GM19324 (cell line): ENCODE results near the gene SERPINE3.

ENCODE experiments used
- ATAC-seq: cut with Tn5 transposase; IDR thresholded peaks from one replicate; pipeline ENCODE4 v1.9.1; 2021; ENCODE audit warnings: mild to moderate bottlenecking, moderate library complexity; ENCODE audit not compliant: unreplicated experiment, low FRiP score

Gene SERPINE3

DNA sequence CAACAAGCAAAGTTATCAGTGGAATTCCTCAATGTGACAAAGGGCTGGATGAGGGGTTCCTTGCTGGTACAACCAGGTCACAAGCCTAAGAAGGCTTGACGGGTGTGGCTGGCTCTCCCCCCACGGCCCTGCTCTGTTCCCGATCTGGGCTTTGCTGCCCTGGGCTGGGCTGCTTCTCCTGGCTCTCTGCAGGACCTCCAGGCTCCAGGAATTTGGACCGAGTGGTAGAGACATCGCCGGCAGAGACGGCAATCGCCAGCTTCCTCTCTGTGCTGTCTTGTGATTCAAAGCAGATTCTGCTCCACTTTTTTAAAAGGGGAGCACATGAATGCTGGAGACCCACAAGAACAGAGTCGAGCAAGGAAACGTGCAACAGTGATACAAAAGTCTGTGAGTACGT lies at the start of gene SERPINE3:
Gene SERPINE3 (plus strand): TSS at position 338 of the 400 bp plus-strand sequence. CDS start 1,401 bp downstream, outside the sequence.
- no peak for ATAC-seq

DNA sequence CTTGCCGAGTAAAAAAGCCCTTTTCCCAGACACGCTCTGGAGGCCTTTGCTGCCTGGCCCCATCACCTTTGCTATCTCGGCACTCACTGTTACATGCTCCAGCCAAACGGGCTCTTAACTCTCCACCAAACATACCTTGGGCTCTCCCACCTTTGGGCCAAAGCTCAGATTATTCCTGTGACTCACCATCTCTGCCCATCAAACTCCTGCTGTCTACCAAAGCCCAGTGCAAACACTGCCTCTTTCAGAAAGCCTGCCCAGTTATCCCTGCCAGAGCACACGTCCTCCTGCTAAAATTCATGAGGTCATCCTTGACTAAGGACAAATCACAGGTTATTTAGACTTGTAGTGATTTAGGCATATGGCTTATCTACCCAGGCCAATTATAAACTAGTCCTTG lies 48.1 kb upstream of the SERPINE3 start:
- no peak for ATAC-seq

DNA sequence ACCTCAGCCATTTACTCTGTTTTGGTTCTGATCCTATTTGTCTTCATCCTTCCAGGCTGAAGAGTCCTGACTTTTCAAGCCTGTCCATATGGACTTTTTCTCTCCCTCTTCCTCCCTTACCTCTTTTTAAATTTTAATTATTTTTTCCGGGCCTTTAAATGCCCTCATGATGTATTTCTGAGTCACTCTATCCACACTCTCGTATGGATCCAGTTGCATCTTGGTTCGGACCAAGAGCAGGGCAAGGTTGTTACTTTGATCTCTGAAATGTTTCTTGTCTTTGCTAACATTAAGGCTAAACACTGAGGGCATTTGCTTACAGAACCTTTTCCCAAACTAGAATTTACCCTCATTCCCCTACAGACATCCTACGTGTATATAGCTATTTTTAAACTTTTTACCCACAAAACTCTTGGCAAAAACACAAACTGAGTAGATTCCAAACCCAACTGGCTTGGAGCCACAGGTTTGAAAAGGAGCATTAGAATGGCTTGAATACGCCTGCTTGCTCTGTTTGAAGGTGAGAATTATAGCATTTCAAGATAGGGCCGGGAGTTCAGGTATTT lies 47.4 kb upstream of the SERPINE3 start:
- ATAC-seq = no peak

GRCh38 chr13:51297556-51297955 lies 41.9 kb upstream of the SERPINE3 start:
- no peak for ATAC-seq

GRCh38 chr13:51298812-51299211 lies 40.7 kb upstream of the SERPINE3 start:
- no peak for ATAC-seq

DNA sequence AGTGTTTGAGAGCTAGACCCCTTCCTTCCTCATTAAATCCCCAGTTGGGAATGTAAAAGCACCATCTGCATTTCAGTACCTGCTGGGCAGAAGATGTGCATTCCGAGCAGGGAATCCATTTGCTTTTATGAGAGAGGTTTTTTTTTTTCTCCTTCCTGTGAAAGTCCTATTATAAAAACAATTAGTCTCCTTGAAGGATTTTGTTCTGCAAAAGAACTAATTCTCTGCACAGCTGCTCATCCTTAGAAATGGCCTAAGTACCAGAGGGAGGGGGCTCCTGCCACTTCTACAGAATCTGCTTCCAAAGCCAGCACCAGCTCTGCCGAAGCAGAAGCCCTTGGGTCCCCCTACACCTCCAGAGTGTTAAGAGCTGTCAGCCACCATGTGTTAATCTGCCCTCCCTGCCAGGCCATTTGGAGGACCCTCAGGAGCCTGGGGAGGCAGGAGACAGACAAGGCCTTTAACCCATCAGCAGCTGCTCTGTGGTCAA lies 36.4 kb upstream of the SERPINE3 start:
- ATAC-seq = no peak

DNA sequence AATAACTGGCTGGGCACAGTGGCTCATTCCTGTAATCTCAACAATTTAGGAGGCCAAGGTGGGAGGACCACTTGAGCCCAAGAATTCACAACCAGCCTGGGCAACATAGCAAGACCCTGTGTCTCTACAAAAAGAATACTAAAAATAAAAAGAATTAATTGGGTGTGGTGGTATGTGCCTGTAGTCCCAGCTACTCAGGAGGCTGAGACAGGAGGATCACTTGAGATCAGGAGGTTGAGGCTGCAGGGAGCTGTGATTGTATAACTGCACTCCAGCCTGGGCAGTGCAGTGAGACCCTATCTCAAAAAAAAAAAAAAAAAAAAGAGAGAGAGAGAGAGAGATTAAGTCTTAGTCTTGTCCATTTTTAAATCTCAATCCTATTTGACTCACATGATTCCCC lies 35.6 kb upstream of the SERPINE3 start:
- ATAC-seq = no peak

DNA sequence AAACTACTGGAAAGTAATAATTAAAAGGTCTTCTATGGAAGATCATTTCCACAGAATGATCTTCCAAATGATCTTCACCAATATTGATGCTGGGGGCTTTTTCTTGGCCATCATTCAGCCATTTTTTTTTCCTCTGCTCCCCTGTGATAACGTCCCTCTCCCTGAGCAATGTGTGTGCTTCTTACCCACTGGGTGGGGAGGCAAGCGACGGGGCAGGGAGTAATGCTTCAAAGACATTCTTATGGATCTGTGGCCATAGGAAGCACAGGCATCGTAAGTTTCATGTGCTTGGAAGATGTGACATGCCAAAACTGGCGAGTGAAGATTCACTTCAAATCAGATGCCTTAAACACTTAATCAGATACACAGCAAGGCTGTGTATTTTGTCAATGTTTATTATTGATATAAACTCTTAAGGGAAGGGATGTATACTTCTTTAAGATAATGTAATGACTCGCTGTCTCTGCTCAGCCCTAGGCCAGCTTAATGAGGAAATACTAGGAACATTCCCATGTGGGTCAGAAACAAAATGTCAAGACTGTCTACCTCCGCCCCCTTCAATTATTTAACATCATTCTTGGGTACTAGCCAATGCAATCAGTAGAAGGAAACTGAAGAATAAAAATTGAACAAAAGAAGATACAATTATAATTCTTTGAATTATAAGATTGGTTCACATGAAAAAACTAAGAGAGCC lies 34.1 kb upstream of the SERPINE3 start:
- no peak for ATAC-seq

- no peak for ATAC-seq
Observed at GRCh38 chr13:51308781-51309180, 30.7 kb upstream of the SERPINE3 start.

DNA sequence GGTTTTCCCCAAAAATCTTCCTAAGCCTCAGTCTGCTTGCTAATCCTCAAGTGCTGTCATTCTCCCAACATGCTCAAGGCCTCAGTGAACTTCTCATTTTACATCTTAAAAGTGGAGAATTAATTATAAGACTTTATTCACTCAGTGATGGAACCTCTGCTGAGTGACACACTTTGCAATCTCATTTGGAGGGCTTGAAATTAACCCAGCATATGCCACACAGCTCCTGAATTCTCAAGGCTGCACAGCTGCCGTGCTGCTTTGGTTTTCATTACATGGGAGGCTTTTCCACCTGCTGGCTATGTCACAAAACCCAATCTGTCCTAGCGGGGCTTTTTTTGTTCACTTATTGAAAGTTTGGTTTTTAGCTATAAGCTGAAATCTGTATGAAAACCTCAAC lies 28.3 kb upstream of the SERPINE3 start:
- no peak for ATAC-seq

GRCh38 chr13:51311957-51312520 lies 27.5 kb upstream of the SERPINE3 start:
- ATAC-seq = no peak

GRCh38 chr13:51313619-51314018 lies 25.9 kb upstream of the SERPINE3 start:
- no peak for ATAC-seq

GRCh38 chr13:51317262-51317661 lies 22.2 kb upstream of the SERPINE3 start:
- no peak for ATAC-seq

- no peak for ATAC-seq
Observed at GRCh38 chr13:51318015-51318414, 21.5 kb upstream of the SERPINE3 start.

- no peak for ATAC-seq
Observed at GRCh38 chr13:51318876-51319275, 20.6 kb upstream of the SERPINE3 start.

- no peak for ATAC-seq
Observed at GRCh38 chr13:51321836-51322235, 17.7 kb upstream of the SERPINE3 start.

GRCh38 chr13:51322826-51323225 lies 16.7 kb upstream of the SERPINE3 start:
- ATAC-seq = no peak

- ATAC-seq = no peak
Observed at GRCh38 chr13:51323824-51324511, 15.5 kb upstream of the SERPINE3 start.

- ATAC-seq = no peak
Observed at GRCh38 chr13:51324714-51325420, 14.6 kb upstream of the SERPINE3 start.

DNA sequence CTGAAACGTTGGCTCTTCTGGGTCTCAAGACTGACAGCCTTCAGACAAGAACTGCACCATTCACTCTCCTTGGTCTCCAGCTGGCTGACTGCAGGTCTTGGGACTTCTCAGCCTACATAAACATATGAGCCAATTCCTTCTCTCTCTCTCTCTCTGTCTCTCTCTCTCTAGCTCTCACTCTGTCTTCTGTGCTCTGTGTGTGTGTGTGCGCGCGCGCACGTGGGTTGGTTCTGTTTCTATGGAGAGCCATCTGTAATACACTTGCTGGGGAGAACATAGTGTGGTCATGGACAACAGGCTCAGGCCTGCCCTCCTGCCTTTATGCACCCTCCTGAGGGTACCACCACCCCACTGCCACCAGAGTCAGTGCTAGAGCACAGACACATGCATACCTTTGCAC lies 13.7 kb upstream of the SERPINE3 start:
- ATAC-seq = no peak

DNA sequence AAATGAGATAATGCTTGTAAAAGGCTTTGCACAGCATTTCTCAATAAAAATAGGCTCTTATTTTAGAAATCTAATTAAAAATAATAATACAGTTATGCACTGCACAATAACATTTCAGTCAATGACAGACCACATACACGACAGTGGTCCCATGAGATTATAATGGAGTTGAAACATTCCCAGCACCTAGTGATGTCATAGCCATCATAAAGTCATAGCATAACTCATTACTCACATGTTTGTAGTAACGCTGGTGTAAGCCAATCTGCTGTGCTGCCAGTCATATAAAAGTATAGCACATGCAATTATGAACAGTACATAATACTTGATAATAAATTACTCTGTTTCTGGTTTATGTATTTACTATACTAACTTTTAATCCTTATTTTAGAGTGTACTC lies 12.7 kb upstream of the SERPINE3 start:
- no peak for ATAC-seq
